Measurements from ENCODE around the gene FAM163A. TPM values are rescaled to one million over a fixed set of nuclear protein-coding genes. Genes with fewer than 3 reads are reported as not detected.

The FAM163A gene
- total and polyA plus RNA-seq, 9 of the 15 experiments (the other 6 are each of a cell fraction or from before 2014, with no cell fraction given), result not detected

DNA sequence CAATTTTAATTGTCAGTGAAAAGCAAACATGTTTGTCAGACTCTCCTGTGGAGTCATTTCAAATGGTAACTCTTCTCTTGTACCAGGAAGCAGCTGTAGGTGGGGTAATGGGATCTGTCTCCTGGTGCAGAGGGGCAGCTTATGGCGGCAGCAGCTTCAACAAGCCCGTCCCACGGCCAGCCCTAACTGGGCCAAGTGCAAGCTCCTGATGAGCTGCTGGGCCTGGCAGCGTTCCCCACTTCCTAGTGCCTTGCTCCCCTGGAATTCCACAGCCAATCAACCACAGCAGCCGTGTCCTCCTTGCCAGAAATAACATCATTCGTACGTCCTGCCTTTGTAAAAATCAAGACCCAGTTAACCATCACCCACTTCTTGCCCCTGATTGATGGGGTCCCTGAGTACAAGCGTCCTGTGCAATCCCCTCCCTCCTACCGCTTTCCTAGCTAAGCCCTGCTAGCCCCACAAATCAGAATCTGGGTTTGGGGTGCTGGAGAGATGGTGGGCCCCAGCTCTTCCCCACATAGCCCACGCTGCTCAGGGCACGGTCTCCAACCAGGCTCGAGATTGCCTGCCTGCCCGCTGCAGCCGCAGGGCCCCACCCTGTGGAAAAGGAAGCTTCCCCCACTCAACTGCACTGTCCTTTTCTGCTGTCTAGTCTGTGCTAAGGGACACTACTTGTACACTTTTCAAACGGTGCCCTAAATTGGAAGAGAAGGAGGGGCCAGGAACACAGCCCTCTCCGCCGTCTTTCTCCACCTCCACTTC, 73.3 kb downstream of the FAM163A start:
- ATAC-seq, result no peak
- ChIA-PET CTCF (ENCODE audit: low intra/inter-chr PET ratio) (interaction anchor here (3.0 kb wide), 1 partner anchor 110 kb away, joined by 20 read pairs; no protein-coding TSS in a partner anchor), POLR2A (interaction anchor here (0.6 to 1.4 kb wide), 3 partner anchors 14 to 378 kb away, joined by 3 to 4 read pairs (median 3); no protein-coding TSS in a partner anchor)
- H3K9ac ChIP-seq (ENCODE audit: insufficient read depth in 1 of 2, low read depth in 2 of 2, low read length in 2 of 2), result no peak overlapping the region
- H3K4me3 ChIP-seq, result no peak overlapping the region
- H3K9me3 ChIP-seq (replicated peaks; ENCODE audit: control insufficient read depth, insufficient read depth, low read depth, low read length), result no peaks in the 10 kb centered on the region
- no peak for DNase-seq (ENCODE audit: extremely low read depth in 1 of 4, low spot score in 3 of 4)
- BruUV-seq (replicated peaks), result no TSS peak
- intact Hi-C loops (cut with micrococcal nuclease), result loop anchor here (10.0 kb wide), 2 partner anchors 562 to 732 kb away; partner anchors contain the start of gene TOR3A
- H3K79me2 ChIP-seq (ENCODE audit: control insufficient read depth, insufficient read depth, low read length), result no peaks in the 10 kb centered on the region
- in situ Hi-C loops (cut with MboI), result no loop called here
- TF ChIP-seq XRCC5 (IDR thresholded peaks at IDR 0.05; ENCODE audit: low read depth, low read length) (no peak), MYC (IDR thresholded peaks at IDR 0.05; ENCODE audit: low read depth, low read length) (no peak), MYC (CRISPR knock-in tag; IDR thresholded peaks at IDR 0.05; ENCODE audit: borderline replicate concordance, low read depth) (no peak), NRF1 (conservative IDR thresholded peaks at IDR 0.05 in 1 of 2, IDR thresholded peaks at IDR 0.05 in 1 of 2) (no peak), JUN (IDR thresholded peaks at IDR 0.05; ENCODE audit: borderline replicate concordance, low read depth, low read length) (no peak), JUN (CRISPR knock-in tag; IDR thresholded peaks at IDR 0.05; ENCODE audit: borderline replicate concordance) (no peak), SMARCA4 (IDR thresholded peaks at IDR 0.05) (no peak), HDAC6 (IDR thresholded peaks at IDR 0.05; ENCODE audit: low read depth, low read length) (no peak)
- H2AFZ ChIP-seq (ENCODE audit: low read depth, low read length), result no peak overlapping the region
- no peaks in the 10 kb centered on the region for H3K9me1 ChIP-seq (ENCODE audit: control insufficient read depth, insufficient read depth, low read length)
- H3K4me2 ChIP-seq (ENCODE audit: insufficient read depth, low read length), result no peak overlapping the region
- peaks cover 3% of the 10 kb centered on the region; the same call in 1 of the 2 replicates for H4K20me1 ChIP-seq (replicated peaks; ENCODE audit: control insufficient read depth, insufficient read depth, low read length)
- H3K27me3 ChIP-seq (ENCODE audit: control insufficient read depth in 2 of 2, insufficient read depth in 2 of 2, low read length in 2 of 2), result peaks cover 45 to 62% of the 10 kb centered on the region in 2 experiments
- H3K36me3 ChIP-seq (ENCODE audit: control insufficient read depth, insufficient read depth, low read length), result no peaks in the 10 kb centered on the region
- H3K4me1 ChIP-seq (replicated peaks in 1 of 2; ENCODE audit: control insufficient read depth in 2 of 2, insufficient read depth in 2 of 2, low read length in 2 of 2), result peaks cover 20 to 32% of the 10 kb centered on the region in 2 experiments
- no peak overlapping the region for H3K27ac ChIP-seq (ENCODE audit: extremely low read depth, low read depth, low read length)
- no peak for FAIRE-seq
- WGBS (ENCODE audit: insufficient coverage, low coverage, missing lambda C conversion rate), result 25% methylated on average over 17 of the region's 17 CpGs
